Smooth muscle cell (in vitro differentiated cells): ENCODE data around the gene RNF144B. TPM values are rescaled to one million over a fixed set of nuclear protein-coding genes. Genes with fewer than 3 reads are reported as not detected.

ENCODE experiments used
- DNase-seq: peaks from one replicate; lab custom pipeline; 2025; ENCODE audit not compliant: unreplicated experiment; lab: John Stamatoyannopoulos, UW
- H2AFZ ChIP-seq: fragments of 200-600 bp; sonication (generic); 2 replicates; pipeline ENCODE4 v1.6.0; 2016; ENCODE audit warnings: antibody characterized with exemption, low read depth, mild to moderate bottlenecking
- H3F3A ChIP-seq: fragments of 200-600 bp; sonication (generic); 2 replicates; pipeline ENCODE4 v1.6.0; 2017; ENCODE audit warnings: antibody characterized with exemption, low read depth
- H3K27ac ChIP-seq: fragments of 200-600 bp; sonication (generic); 2 replicates; pipeline ENCODE4 v1.5.1; 2016; ENCODE audit warnings: low read depth, mild to moderate bottlenecking
- H3K27me3 ChIP-seq: fragments of 200-600 bp; sonication (generic); 2 replicates; pipeline ENCODE4 v1.6.1; 2016; ENCODE audit warnings: low read depth, mild to moderate bottlenecking
- H3K36me3 ChIP-seq: fragments of 200-600 bp; sonication (generic); 2 replicates; pipeline ENCODE4 v1.5.1; 2016; ENCODE audit warnings: low read depth
- H3K4me1 ChIP-seq: fragments of 200-600 bp; sonication (generic); 2 replicates; pipeline ENCODE4 v1.5.1; 2016; ENCODE audit warnings: low read depth
- H3K4me2 ChIP-seq: fragments of 200-600 bp; sonication (generic); 2 replicates; pipeline ENCODE4 v1.6.0; 2016; ENCODE audit warnings: mild to moderate bottlenecking
- H3K4me3 ChIP-seq: fragments of 200-600 bp; sonication (generic); 2 replicates; pipeline ENCODE4 v1.5.1; 2016; ENCODE audit warnings: mild to moderate bottlenecking
- H3K79me2 ChIP-seq: fragments of 200-600 bp; sonication (generic); 2 replicates; pipeline ENCODE4 v1.6.0; 2016; ENCODE audit warnings: low read depth, mild to moderate bottlenecking
- H3K9ac ChIP-seq: fragments of 200-600 bp; sonication (generic); 2 replicates; pipeline ENCODE4 v1.6.0; 2016; ENCODE audit warnings: low read depth
- H3K9me3 ChIP-seq: fragments of 200-600 bp; sonication (generic); replicated peaks from 2 replicates; pipeline ENCODE4 v1.5.1; 2016; ENCODE audit warnings: low read depth
- H4K20me1 ChIP-seq: fragments of 200-600 bp; sonication (generic); 2 replicates; pipeline ENCODE4 v1.6.0; 2016; ENCODE audit warnings: low read depth
- CTCF ChIP-seq: fragments of 200-600 bp; sonication (generic); IDR thresholded peaks from 2 replicates; pipeline ENCODE4 v1.5.1; 2017; ENCODE audit warnings: borderline replicate concordance, mild to moderate bottlenecking, antibody characterized with exemption; ENCODE audit not compliant: insufficient read depth, poor library complexity, severe bottlenecking
- WGBS: methylation state at CpG from one replicate; pipeline ENCODE4 v1.1.7; 2016; ENCODE audit warnings: low lambda C conversion rate; 5-methylcytosine and 5-hydroxymethylcytosine counted together
- polyA plus RNA-seq: library from polyadenylated mRNA; unstranded; fragments of >200 nt; fragmentation: Nextera tagmentation; extraction: Ambion mirVana; gene quantifications from 2 replicates; pipeline ENCODE4 v1.2.1, GENCODE V29; 2016
- total RNA-seq: library from RNA; depleted of rRNA; stranded (reverse); fragments of >200 nt; gene quantifications from 2 replicates; pipeline ENCODE4 v1.2.3, GENCODE V29; 2014

RNF144B gene
- total and polyA plus RNA-seq, 2 experiments from 2014 or later, result 3.4 to 10.9 TPM

GRCh38 chr6:18510644-18511033, 123.5 kb downstream of the RNF144B start:
- TF ChIP-seq CTCF, result no peak
- WGBS, result 92% methylated on average over 2 of the region's 2 CpGs

GRCh38 chr6:18511211-18511610, 124.1 kb downstream of the RNF144B start:
- whole genome bisulfite sequencing, result 90% methylated on average over 8 of the region's 8 CpGs

More at GRCh38 chr6:18510644-18511033, 123.5 kb downstream of the RNF144B start:
- no peak overlapping the region for H2AFZ ChIP-seq
- H3K4me2 ChIP-seq, result no peak overlapping the region
- no peak overlapping the region for H3K9ac ChIP-seq
- peaks cover 5% of the 10 kb centered on the region for H3F3A ChIP-seq
- no peak overlapping the region for H3K4me3 ChIP-seq
- no peak for DNase-seq
- no peaks in the 10 kb centered on the region for H4K20me1 ChIP-seq
- peaks cover 9% of the 10 kb centered on the region for H3K4me1 ChIP-seq
- H3K27ac ChIP-seq, result no peak overlapping the region
- H3K36me3 ChIP-seq, result no peaks in the 10 kb centered on the region
- no peaks in the 10 kb centered on the region for H3K9me3 ChIP-seq
- no peaks in the 10 kb centered on the region for H3K79me2 ChIP-seq
- no peaks in the 10 kb centered on the region for H3K27me3 ChIP-seq

GRCh38 chr6:18513253-18513798, 126.2 kb downstream of the RNF144B start:
- H3K27ac ChIP-seq, result no peak overlapping the region
- H4K20me1 ChIP-seq, result no peaks in the 10 kb centered on the region
- no peak for TF ChIP-seq CTCF
- H3K9me3 ChIP-seq, result no peaks in the 10 kb centered on the region
- 58% methylated on average over 2 of the region's 2 CpGs for WGBS
- no peaks in the 10 kb centered on the region for H3F3A ChIP-seq
- H3K4me3 ChIP-seq, result no peak overlapping the region
- no peak overlapping the region for H3K9ac ChIP-seq
- H3K27me3 ChIP-seq, result no peaks in the 10 kb centered on the region
- peaks cover 4% of the 10 kb centered on the region for H3K4me1 ChIP-seq
- H3K4me2 ChIP-seq, result no peak overlapping the region
- H3K36me3 ChIP-seq, result no peaks in the 10 kb centered on the region
- no peak for DNase-seq
- no peak overlapping the region for H2AFZ ChIP-seq
- H3K79me2 ChIP-seq, result no peaks in the 10 kb centered on the region

More at GRCh38 chr6:18511211-18511610, 124.1 kb downstream of the RNF144B start:
- Histone ChIP-seq H3K4me1 (peaks cover 8% of the 10 kb centered on the region), H3K36me3 (no peaks in the 10 kb centered on the region), H3K27ac (no peak overlapping the region), H3F3A (no peaks in the 10 kb centered on the region), H4K20me1 (no peaks in the 10 kb centered on the region), H3K27me3 (no peaks in the 10 kb centered on the region), H3K4me3 (no peak overlapping the region), H3K79me2 (no peaks in the 10 kb centered on the region), H2AFZ (no peak overlapping the region), H3K9ac (no peak overlapping the region), H3K4me2 (no peak overlapping the region), H3K9me3 (no peaks in the 10 kb centered on the region)
- DNase-seq, result no peak
- no peak for TF ChIP-seq CTCF

GRCh38 chr6:18514180-18514579, 127.0 kb downstream of the RNF144B start:
- 97% methylated on average over 5 of the region's 7 CpGs for WGBS
- no peak overlapping the region for H2AFZ ChIP-seq
- no peaks in the 10 kb centered on the region for H3K36me3 ChIP-seq
- H3K27me3 ChIP-seq, result no peaks in the 10 kb centered on the region
- TF ChIP-seq CTCF, result no peak
- no peaks in the 10 kb centered on the region for H3K79me2 ChIP-seq
- no peak for DNase-seq
- H3K4me1 ChIP-seq, result peaks cover 4% of the 10 kb centered on the region
- H3K4me2 ChIP-seq, result no peak overlapping the region
- H3K27ac ChIP-seq, result no peak overlapping the region
- H3K9me3 ChIP-seq, result no peaks in the 10 kb centered on the region
- H3K4me3 ChIP-seq, result no peak overlapping the region
- H3K9ac ChIP-seq, result no peak overlapping the region
- no peaks in the 10 kb centered on the region for H4K20me1 ChIP-seq
- no peaks in the 10 kb centered on the region for H3F3A ChIP-seq
